GM21381 (cell line): ENCODE data around the gene WNT2B.
"Not testable (repeated sequence)": the region's sequence is repeated elsewhere in the genome, so short reads cannot be mapped to it uniquely, and the experiment has no call there.

Experiments
- ATAC-seq: cut with Tn5 transposase; IDR thresholded peaks from one replicate; pipeline ENCODE4 v1.9.1; 2021; ENCODE audit warnings: mild to moderate bottlenecking, moderate library complexity; ENCODE audit not compliant: unreplicated experiment

WNT2B gene

GRCh38 chr1:112508278-112509004 lies at the start of gene WNT2B:
TSS of gene WNT2B (plus strand) at chr1:112508965. CDS start at chr1:112509263, 298 bp downstream.
- no peak for ATAC-seq

GRCh38 chr1:112460615-112461014 lies 48.1 kb upstream of the WNT2B start:
- no peak for ATAC-seq

DNA sequence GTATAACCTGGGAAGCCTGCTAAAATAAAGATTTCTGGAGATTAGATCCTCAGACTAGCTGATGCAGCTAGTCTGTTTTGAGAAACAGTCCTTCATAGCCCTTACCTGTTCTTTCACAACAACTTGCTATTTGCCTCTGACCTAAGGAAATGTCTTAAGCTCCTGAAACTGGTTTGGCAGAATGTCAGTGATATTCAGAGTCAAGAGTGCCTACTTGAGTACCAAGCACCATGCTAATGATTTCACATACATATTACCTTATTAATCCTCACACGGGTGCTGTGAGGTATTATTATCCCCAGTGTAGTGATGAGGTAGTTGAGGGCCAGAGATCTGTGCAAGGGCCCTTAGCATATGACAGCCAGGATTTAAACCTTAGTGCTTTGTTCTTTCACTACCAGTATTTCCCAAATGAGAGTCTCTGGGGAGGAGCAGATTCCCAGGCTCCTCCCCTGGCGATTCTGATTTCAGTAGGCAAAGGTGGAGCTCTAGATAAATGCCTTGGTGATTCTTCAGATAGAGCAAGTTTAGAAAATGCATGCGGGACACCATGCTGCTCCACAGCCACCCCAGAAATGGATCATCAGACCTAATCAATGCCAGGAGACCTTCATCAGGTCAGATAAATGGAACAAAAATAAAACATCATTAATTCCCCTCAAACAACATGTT lies 47.4 kb upstream of the WNT2B start:
- ATAC-seq, result no peak

DNA sequence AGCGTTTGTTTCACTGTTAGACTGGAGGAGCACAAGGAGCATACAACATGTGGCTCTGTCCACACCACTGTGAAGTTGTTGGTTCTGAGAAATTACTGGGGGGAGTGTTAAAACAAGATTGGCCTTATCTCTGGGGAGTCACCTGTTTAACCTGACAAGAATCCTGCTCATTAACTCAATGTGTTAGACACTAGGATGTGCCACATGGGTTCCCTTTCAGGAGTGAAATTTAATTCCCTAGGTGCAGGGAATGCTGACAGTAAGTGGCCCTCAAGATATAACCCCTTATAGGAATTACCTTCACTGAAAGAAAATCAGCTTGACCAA lies 45.8 kb upstream of the WNT2B start:
- no peak for ATAC-seq

DNA sequence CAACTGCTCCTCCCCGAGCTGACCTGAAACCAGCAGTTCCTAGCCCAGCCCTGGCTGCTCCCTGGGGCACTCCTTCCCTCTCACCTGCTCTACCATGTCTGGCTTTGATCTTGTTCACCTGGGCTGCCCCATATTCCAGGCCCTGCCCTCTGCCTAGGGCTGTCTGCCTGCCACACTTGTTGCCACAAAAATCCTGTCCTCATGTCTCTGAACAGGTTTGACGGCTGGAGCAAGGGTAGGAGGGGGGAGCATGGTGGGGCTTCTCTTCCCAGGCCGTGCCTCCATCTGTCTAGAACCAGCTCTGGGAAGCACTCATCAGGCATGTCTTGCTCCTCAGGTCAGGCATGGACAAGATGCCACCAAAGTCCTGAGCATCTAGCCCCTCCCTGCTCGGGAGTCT lies 44.3 kb upstream of the WNT2B start:
- ATAC-seq, result no peak

DNA sequence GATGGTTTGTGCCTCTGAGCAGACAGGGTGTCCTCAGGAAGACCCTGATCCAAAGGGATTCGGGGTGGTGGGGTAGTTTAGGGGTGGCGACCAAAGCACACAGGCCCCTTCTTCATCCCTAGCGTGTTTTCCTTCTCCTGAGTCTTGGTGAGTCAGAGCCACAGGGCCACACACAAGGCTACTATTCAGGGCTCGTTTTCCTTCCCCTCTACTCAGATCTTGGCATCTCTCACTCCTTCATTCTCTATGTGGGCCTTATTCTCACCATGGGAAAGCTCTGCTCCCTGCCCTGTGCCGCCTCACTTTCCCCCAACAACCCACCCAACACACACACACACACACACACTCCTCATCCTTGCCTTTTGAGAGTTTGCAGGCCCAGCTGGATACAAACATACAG lies 43.6 kb upstream of the WNT2B start:
- no peak for ATAC-seq

DNA sequence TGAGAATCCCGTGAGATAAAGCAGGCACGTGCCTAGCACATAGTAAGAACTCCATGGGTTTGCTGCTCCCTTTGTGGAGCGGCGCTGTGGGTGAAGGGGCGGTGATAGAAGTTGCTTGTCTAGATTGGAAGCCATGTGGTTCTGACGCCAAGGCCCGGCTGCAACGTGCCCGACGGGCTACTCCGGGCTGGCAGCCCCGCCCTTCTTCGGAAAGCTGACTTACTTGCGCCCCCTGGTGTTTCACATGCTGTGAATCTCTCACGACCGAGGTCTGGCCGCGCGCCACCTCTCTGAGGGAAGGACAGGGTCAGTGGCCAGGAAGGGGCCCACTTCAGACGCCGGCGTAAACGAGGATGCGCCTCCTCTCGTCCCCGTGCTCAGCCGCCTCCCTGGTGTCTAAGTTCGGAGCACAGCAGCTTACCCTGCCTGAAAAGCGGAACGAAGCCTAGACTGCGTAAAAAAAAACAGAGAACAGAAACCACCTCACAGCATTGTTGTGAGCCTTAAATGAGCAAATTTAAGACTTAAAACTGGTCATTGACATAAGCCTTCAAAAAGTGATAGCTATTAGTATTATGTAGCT lies 42.6 kb upstream of the WNT2B start:
- ATAC-seq, result peak; percentile 89

DNA sequence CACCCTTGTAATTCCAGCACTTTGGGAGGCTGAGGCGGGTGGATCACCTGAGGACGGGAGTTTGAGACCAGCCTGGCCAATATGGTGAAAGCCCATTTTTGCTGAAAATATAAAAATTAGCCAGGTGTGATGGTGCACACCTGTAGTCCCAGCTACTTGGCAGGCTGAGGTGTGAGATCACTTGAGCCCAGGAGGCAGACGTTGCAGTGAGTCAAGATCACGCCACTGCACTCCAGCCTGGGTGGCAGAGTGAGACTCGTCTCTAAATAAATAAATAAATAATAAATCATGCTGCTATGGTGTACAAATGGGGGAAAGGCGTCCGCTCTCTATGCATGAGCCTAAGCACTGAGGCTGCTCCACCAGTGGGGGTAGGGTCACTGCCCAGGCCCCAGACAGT lies 38.4 kb upstream of the WNT2B start:
- not testable (repeated sequence) for ATAC-seq

DNA sequence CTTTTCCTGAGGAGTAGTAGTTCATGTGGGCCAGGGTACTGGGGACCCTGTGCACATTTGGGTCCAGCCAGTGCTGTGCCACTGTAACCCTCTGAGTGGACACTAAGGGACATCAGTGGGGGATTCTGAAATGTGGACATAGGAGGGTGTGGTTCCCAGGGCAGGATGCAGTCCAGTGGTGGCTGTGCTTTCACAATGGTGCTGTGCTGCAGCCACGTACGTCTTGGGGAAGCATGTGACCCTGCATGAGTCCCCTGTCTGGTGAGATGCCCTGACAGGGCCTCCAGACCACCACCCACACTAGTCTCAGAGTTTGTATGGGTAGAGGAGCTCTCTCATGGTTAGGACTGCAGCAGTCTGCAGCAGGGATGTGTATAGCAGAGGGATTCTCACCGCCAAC lies 37.8 kb upstream of the WNT2B start:
- no peak for ATAC-seq

DNA sequence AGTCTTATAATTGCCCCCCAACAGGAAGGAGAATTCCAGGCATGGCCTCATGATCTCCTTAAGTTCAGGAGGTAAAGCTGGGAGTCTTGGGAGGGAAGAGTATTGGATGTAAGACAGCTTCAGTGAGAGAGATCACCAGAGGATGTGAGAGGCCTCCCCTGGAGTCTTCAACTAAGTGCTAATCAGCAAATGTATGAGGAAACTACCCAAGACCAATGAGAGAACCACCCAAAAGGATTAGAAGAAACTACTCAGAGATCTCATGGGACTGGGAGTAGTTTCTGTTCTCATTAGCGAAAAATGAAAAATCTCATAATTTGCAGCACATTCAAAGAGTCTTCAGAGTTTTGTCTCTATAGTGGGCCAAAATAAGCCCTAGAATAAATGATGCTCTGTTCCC lies 36.6 kb upstream of the WNT2B start:
- no peak for ATAC-seq

GRCh38 chr1:112477550-112477949 lies 31.2 kb upstream of the WNT2B start:
- no peak for ATAC-seq

DNA sequence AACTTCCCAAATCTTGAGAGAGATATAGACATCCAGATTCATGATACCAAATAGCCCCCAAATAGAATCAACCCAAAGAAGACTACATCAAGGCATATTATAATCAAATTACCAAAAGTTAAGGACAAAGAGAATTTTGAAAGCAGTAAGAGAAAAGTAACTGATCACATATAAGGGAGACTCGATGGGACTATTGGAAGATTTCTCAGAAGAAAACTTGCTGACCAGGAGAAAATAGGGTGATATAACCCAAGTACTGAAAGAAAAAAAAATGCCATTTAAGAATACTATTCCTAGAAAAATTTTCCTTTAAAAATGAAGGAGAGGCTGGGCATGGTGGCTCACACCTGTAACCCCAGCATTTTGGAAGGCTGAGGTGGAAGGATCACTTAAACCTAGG lies 30.5 kb upstream of the WNT2B start:
- no peak for ATAC-seq

GRCh38 chr1:112486063-112486462 lies 22.7 kb upstream of the WNT2B start:
- not testable (repeated sequence) for ATAC-seq

- ATAC-seq, result not testable (repeated sequence)
Observed at GRCh38 chr1:112487686-112488085, 21.1 kb upstream of the WNT2B start.

DNA sequence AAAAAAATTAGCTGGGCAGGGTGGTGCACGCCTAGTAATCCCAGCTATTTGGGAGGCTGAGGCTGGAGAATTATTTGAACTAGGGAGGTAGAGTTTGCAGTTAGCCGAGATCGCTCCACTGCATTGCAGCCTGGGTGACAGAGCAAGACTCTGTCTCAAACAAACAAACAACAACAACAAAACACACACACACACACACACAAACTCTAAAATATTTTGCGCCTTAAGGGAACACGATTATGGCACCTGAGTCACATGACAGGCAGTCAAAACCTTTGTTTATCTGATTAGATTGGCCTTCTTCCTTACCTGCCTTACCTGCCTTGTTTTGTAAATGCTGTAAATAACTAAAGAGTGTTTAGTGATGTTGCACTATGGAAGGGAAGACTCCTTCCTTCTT lies 20.6 kb upstream of the WNT2B start:
- no peak for ATAC-seq

DNA sequence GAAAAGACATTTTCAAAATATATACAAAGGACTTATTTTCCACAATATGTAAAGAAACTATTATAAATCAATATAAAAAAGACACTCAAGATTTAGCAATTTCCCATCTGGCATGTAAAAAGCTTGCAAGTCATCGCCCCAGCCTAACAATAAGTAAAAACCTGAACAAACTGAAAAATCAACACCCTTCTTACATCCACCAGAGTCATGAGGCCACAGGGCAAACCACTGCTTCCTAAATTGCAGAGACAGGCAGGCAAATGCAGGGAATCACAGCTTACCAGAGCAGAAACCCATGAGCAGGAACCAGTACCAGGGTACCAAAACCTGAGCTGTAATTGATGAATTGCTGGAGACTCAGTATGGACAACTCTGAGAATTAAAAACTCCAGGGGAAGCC lies 16.7 kb upstream of the WNT2B start:
- ATAC-seq, result no peak

DNA sequence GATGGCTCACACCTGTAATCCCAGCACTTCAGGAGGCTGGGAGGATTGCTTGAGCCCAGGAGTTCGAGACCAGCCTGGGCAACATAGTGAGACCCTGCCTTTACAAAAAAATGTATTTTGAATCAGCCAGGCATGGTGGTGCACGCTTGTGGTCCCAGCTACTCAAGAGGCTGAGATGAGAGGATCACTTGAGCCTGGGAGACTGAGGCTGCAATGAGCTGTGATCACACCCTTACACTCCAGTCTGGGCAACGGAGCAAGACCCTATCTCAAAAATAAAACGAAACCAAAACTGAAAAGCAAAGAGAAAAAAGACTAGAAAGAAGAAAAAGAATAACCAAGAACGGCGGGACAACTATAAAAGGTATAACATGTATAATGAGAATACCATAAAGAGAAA lies 15.4 kb upstream of the WNT2B start:
- ATAC-seq, result no peak

DNA sequence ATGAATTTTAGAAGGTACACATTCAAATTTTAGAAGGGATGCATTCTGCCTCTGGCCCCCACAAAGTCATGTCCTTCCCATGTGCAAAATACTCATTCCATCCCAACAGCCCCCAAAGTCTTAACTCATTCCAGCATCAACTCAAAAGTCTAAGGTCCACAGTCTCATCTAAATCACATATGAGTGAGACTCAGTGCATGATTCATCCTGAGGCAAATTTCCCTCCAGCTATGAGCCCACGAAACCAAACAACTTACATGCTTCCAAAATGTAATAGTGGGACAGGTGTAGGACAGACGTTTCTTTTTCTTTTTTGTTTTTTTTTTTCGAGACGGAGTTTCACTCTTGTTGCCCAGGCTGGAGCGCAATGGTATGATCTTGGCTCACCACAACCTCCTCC lies 12.5 kb upstream of the WNT2B start:
- no peak for ATAC-seq

GRCh38 chr1:112501810-112502641 lies 6.7 kb upstream of the WNT2B start:
- ATAC-seq, result peak; percentile 64

GRCh38 chr1:112502826-112503225 lies 5.9 kb upstream of the WNT2B start:
- no peak for ATAC-seq

DNA sequence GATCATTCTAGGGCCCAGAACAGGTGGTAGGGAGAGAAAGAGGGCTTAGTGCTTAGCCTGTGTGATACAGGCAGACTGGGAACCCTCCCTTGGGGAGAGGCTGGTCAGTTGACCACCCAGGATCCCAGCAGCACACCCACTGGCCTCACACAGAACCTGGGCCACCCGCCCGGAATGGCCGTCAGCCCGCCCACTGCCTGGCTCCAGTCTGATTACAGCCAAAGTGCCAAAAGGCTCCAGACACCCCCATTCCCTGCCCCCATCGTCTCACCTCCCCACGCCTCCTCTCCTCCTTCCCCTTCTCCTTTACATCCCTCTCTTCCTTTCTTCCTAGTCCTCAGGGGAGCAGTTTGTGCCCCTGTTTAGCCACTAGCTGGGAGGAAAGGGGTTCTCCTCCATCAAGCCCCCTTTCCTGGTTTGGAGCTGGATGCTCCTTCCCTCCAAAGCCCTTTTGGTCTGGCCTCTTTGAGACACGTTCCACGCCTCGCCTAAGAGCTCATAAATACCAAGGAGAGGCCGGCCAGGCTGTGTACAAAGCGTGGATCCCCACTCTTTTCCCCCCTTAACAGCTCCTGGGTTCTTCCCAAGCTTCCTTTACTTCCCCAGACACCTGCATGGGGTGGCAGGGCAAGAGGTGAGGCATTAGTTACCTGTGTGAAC lies 4.6 kb upstream of the WNT2B start:
- ATAC-seq, result no peak
